ENCODE results near the gene PXN. TPM values are rescaled to one million over a fixed set of nuclear protein-coding genes. Genes with fewer than 3 reads are reported as not detected.

The PXN gene
- total RNA-seq, 2 donors from 2014 or later = 133 to 142 TPM

GRCh38 chr12:120229487-120230325, 35.8 kb downstream of the PXN start:
- no peak overlapping the region for H3K4me3 ChIP-seq
- no peaks in the 10 kb centered on the region for H3K36me3 ChIP-seq
- DNase-seq = peak; percentile 81
- intact Hi-C loops (cut with DNase I) = loop anchor here (2.0 kb wide), 1 partner anchor 37 kb away; no protein-coding TSS in a partner anchor
- no peaks in the 10 kb centered on the region for H3K27me3 ChIP-seq
- H3K9me3 ChIP-seq = no peaks in the 10 kb centered on the region
- H3K27ac ChIP-seq = peak overlapping the region; percentile 86
- peak overlapping the region; percentile 58 to 65 for H3K9ac ChIP-seq (ENCODE audit: low read depth in 2 of 2, low read length in 2 of 2)
- H3K4me1 ChIP-seq = peaks cover 59% of the 10 kb centered on the region
- TF ChIP-seq, protein P1, sequence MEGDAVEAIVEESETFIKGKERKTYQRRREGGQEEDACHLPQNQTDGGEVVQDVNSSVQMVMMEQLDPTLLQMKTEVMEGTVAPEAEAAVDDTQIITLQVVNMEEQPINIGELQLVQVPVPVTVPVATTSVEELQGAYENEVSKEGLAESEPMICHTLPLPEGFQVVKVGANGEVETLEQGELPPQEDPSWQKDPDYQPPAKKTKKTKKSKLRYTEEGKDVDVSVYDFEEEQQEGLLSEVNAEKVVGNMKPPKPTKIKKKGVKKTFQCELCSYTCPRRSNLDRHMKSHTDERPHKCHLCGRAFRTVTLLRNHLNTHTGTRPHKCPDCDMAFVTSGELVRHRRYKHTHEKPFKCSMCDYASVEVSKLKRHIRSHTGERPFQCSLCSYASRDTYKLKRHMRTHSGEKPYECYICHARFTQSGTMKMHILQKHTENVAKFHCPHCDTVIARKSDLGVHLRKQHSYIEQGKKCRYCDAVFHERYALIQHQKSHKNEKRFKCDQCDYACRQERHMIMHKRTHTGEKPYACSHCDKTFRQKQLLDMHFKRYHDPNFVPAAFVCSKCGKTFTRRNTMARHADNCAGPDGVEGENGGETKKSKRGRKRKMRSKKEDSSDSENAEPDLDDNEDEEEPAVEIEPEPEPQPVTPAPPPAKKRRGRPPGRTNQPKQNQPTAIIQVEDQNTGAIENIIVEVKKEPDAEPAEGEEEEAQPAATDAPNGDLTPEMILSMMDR (IDR thresholded peaks at IDR 0.05) = no peak

DNA sequence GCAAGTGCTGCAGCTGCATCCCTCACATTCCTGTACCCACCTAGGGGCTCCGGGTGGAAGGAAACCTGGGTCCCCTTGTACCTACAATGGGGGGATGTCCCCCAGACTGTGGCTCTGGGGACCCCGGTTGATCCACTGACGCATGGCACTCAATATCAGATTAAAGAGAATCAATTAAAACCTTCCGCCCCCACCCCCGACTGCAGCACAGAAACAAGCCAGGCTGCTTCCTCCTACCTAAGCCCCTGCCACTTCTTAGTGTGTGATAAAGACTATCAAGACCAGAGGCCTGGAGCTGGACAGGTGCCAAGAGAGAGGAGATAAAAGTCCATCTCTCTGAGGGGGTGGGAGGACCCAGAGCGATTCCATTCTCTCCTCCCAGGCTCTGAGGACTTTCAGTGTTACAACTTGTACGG, 36.5 kb downstream of the PXN start:
- Histone ChIP-seq H3K27me3 (no peaks in the 10 kb centered on the region), H3K4me3 (no peak overlapping the region), H3K9ac (ENCODE audit: low read depth in 2 of 2, low read length in 2 of 2) (peak overlapping the region in 1 of 2 donors; percentile 65), H3K27ac (peak overlapping the region; percentile 86), H3K4me1 (peaks cover 58% of the 10 kb centered on the region), H3K9me3 (no peaks in the 10 kb centered on the region), H3K36me3 (no peaks in the 10 kb centered on the region)
- DNase-seq = peak; percentile 63
- intact Hi-C loops (cut with DNase I) = loop anchor here (2.0 kb wide), 1 partner anchor 38 kb away; no protein-coding TSS in a partner anchor
- TF ChIP-seq, protein P1 (IDR thresholded peaks at IDR 0.05) = no peak

GRCh38 chr12:120228291-120229070, 37.0 kb downstream of the PXN start:
- peak; percentile 96 for DNase-seq
- H3K27me3 ChIP-seq = no peaks in the 10 kb centered on the region
- intact Hi-C loops (cut with DNase I) = loop anchor here (2.0 kb wide), 1 partner anchor 38 kb away; no protein-coding TSS in a partner anchor
- H3K27ac ChIP-seq = peak overlapping the region; percentile 86
- H3K4me1 ChIP-seq = peaks cover 53% of the 10 kb centered on the region
- TF ChIP-seq, protein P1 (IDR thresholded peaks at IDR 0.05) = peak; percentile 95
- no peaks in the 10 kb centered on the region for H3K9me3 ChIP-seq
- peak overlapping the region in 1 of 2 donors; percentile 65 for H3K9ac ChIP-seq (ENCODE audit: low read depth in 2 of 2, low read length in 2 of 2)
- no peak overlapping the region for H3K4me3 ChIP-seq
- no peaks in the 10 kb centered on the region for H3K36me3 ChIP-seq

GRCh38 chr12:120228041-120228290, 37.6 kb downstream of the PXN start:
- TF ChIP-seq, protein P1 (IDR thresholded peaks at IDR 0.05) = no peak
- Histone ChIP-seq H3K27ac (peak overlapping the region; percentile 86), H3K9ac (ENCODE audit: low read depth in 2 of 2, low read length in 2 of 2) (peak overlapping the region in 1 of 2 donors; percentile 65), H3K9me3 (no peaks in the 10 kb centered on the region), H3K36me3 (no peaks in the 10 kb centered on the region), H3K4me1 (peaks cover 53% of the 10 kb centered on the region), H3K27me3 (no peaks in the 10 kb centered on the region), H3K4me3 (no peak overlapping the region)
- no peak for DNase-seq
- intact Hi-C loops (cut with DNase I) = loop anchor here (2.0 kb wide), 1 partner anchor 39 kb away; no protein-coding TSS in a partner anchor

- Histone ChIP-seq H3K9me3 (no peaks in the 10 kb centered on the region), H3K9ac (ENCODE audit: low read depth in 2 of 2, low read length in 2 of 2) (peak overlapping the region in 1 of 2 donors; percentile 65), H3K4me3 (no peak overlapping the region), H3K27ac (peak overlapping the region; percentile 86), H3K36me3 (peaks cover 4% of the 10 kb centered on the region), H3K27me3 (no peaks in the 10 kb centered on the region), H3K4me1 (peaks cover 53% of the 10 kb centered on the region)
- TF ChIP-seq, protein P1 (IDR thresholded peaks at IDR 0.05) = no peak
- intact Hi-C loops (cut with DNase I) = loop anchor here (2.0 kb wide), 1 partner anchor 39 kb away; no protein-coding TSS in a partner anchor
- no peak for DNase-seq
These were observed 38.1 kb downstream of the PXN start for GRCh38 chr12:120227233-120228040.
